ENCODE data around the gene LPAR2. TPM values are rescaled to one million over a fixed set of nuclear protein-coding genes. Genes with fewer than 3 reads are reported as not detected.
A peak's percentile ranks its signal among the peaks of the same experiment; 100 is the strongest.

The LPAR2 gene
- polyA plus RNA-seq, 1 donor from 2014 or later: 77.1 TPM

GRCh38 chr19:19661675-19662251, 33.7 kb upstream of the LPAR2 start:
- Histone ChIP-seq H4K20me1 (ENCODE audit: insufficient read depth) (no peaks in the 10 kb centered on the region), H3K4me3 (ENCODE audit: low read length) (peak overlapping the region; percentile 83), H3K9me2 (ENCODE audit: insufficient read depth, low read length) (no peaks in the 10 kb centered on the region), H3K79me2 (replicated peaks; ENCODE audit: insufficient read depth, low read length) (peaks cover 21% of the 10 kb centered on the region), H2AFZ (ENCODE audit: low read depth, low read length) (no peak overlapping the region), H3F3A (ENCODE audit: insufficient read depth, low read length, poor library complexity, severe bottlenecking) (no peaks in the 10 kb centered on the region), H3K36me3 (ENCODE audit: insufficient read depth, low read length) (no peaks in the 10 kb centered on the region), H3K27me3 (ENCODE audit: insufficient read depth, low read depth, low read length) (no peaks in the 10 kb centered on the region), H3K4me2 (ENCODE audit: low read length) (peak overlapping the region; percentile 49), H3K9ac (ENCODE audit: low read length) (no peak overlapping the region), H3K27ac (ENCODE audit: low read length) (no peak overlapping the region), H3K9me3 (ENCODE audit: low read length) (no peaks in the 10 kb centered on the region)
- TF ChIP-seq, protein P1, sequence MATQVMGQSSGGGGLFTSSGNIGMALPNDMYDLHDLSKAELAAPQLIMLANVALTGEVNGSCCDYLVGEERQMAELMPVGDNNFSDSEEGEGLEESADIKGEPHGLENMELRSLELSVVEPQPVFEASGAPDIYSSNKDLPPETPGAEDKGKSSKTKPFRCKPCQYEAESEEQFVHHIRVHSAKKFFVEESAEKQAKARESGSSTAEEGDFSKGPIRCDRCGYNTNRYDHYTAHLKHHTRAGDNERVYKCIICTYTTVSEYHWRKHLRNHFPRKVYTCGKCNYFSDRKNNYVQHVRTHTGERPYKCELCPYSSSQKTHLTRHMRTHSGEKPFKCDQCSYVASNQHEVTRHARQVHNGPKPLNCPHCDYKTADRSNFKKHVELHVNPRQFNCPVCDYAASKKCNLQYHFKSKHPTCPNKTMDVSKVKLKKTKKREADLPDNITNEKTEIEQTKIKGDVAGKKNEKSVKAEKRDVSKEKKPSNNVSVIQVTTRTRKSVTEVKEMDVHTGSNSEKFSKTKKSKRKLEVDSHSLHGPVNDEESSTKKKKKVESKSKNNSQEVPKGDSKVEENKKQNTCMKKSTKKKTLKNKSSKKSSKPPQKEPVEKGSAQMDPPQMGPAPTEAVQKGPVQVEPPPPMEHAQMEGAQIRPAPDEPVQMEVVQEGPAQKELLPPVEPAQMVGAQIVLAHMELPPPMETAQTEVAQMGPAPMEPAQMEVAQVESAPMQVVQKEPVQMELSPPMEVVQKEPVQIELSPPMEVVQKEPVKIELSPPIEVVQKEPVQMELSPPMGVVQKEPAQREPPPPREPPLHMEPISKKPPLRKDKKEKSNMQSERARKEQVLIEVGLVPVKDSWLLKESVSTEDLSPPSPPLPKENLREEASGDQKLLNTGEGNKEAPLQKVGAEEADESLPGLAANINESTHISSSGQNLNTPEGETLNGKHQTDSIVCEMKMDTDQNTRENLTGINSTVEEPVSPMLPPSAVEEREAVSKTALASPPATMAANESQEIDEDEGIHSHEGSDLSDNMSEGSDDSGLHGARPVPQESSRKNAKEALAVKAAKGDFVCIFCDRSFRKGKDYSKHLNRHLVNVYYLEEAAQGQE (IDR thresholded peaks at IDR 0.05; ENCODE audit: borderline replicate concordance): no peak
- TF ChIP-seq SMC3 (conservative IDR thresholded peaks at IDR 0.05; ENCODE audit: poor library complexity) (no peak), TAF1 (IDR thresholded peaks at IDR 0.05; ENCODE audit: low read depth) (no peak), EP300 (conservative IDR thresholded peaks at IDR 0.05; ENCODE audit: poor library complexity, severe bottlenecking) (no peak), RAD21 (conservative IDR thresholded peaks at IDR 0.05) (no peak), CTCF (IDR thresholded peaks at IDR 0.05; ENCODE audit: poor library complexity, severe bottlenecking) (no peak), POLR2AphosphoS5 (IDR thresholded peaks at IDR 0.05) (no peak), EZH2 (IDR thresholded peaks at IDR 0.05; ENCODE audit: borderline replicate concordance, insufficient read depth, low read length, poor library complexity, severe bottlenecking) (no peak), MXI1 (conservative IDR thresholded peaks at IDR 0.05; ENCODE audit: poor library complexity, severe bottlenecking) (no peak)

DNA sequence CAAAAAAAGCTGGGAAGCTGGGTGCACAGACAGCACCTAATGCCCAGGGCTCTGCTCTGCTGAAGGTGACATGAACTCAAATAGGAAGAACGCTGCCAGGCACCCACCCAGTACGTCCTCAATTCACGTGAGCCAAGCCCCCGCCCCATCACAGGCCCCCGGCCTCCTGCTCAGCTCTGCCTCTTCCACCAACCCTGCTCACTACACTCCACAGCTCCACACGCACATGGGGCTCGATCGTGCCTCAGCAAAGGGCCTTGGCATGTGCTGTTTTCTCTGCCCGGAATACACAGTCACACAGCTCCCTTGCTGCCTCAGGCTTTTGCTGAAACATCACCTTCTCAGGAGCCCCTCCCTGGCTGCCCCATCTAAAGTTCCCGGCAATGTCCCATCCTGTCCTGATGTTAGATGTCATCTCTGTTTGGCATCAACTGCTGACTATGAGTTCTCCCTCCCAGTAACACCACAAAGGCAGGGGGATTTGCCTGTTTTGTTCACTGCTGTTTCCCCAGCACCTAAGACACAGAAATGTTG, 33.2 kb upstream of the LPAR2 start:
- Histone ChIP-seq H3K36me3 (ENCODE audit: insufficient read depth, low read length) (no peaks in the 10 kb centered on the region), H3K79me2 (replicated peaks; ENCODE audit: insufficient read depth, low read length) (peaks cover 21% of the 10 kb centered on the region), H3K9me3 (ENCODE audit: low read length) (no peaks in the 10 kb centered on the region), H3K27me3 (ENCODE audit: insufficient read depth, low read depth, low read length) (no peaks in the 10 kb centered on the region), H3K9me2 (ENCODE audit: insufficient read depth, low read length) (no peaks in the 10 kb centered on the region), H3K4me3 (ENCODE audit: low read length) (peak overlapping the region; percentile 83), H3K9ac (ENCODE audit: low read length) (no peak overlapping the region), H2AFZ (ENCODE audit: low read depth, low read length) (no peak overlapping the region), H3K4me2 (ENCODE audit: low read length) (no peak overlapping the region), H4K20me1 (ENCODE audit: insufficient read depth) (no peaks in the 10 kb centered on the region), H3F3A (ENCODE audit: insufficient read depth, low read length, poor library complexity, severe bottlenecking) (no peaks in the 10 kb centered on the region), H3K27ac (ENCODE audit: low read length) (no peak overlapping the region)
- TF ChIP-seq SMC3 (conservative IDR thresholded peaks at IDR 0.05; ENCODE audit: poor library complexity) (no peak), POLR2AphosphoS5 (IDR thresholded peaks at IDR 0.05) (no peak), EZH2 (IDR thresholded peaks at IDR 0.05; ENCODE audit: borderline replicate concordance, insufficient read depth, low read length, poor library complexity, severe bottlenecking) (no peak)
- TF ChIP-seq, protein P1 (IDR thresholded peaks at IDR 0.05; ENCODE audit: borderline replicate concordance): no peak
